ENCODE results near the gene FGF14.

FGF14 gene

DNA sequence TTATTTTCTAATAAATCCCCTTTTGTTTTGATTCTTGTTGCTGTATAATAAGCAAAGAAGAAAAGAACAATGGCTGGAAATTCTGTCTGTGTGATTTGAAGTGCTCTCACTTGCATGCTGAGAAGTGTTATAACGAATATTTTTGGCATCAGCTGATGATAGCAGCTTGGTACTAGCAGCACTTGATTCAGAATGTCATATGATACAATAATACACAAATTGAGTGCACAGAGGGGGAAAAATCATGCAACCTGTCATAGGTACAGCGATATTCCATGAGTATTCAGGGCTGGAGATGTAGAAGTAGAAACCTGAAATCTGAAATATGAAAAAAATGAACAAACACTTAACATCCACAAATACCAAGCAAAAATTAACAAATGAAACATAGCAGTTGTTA, 108.1 kb downstream of the FGF14 start:
- Histone ChIP-seq H3K4me1 (ENCODE audit: low read length) (no peaks in the 10 kb centered on the region), H4K20me1 (ENCODE audit: insufficient read depth, low read length) (no peaks in the 10 kb centered on the region), H3K9ac (ENCODE audit: low read length) (no peak overlapping the region), H2AFZ (ENCODE audit: low read depth, low read length) (no peak overlapping the region), H3K79me2 (ENCODE audit: low read length) (no peaks in the 10 kb centered on the region), H3K36me3 (replicated peaks; ENCODE audit: low read depth, low read length) (no peaks in the 10 kb centered on the region), H3K27me3 (ENCODE audit: low read depth, low read length) (no peaks in the 10 kb centered on the region), H3K4me2 (ENCODE audit: low read length) (no peak overlapping the region), H3K9me3 (ENCODE audit: insufficient read depth, low read length) (no peaks in the 10 kb centered on the region), H3K27ac (ENCODE audit: low read length) (no peak overlapping the region), H3K4me3 (ENCODE audit: low read length) (no peak overlapping the region)
- no peak for TF ChIP-seq EZH2phosphoT487 (IDR thresholded peaks at IDR 0.05; ENCODE audit: low read depth)
- TF ChIP-seq, protein P1, sequence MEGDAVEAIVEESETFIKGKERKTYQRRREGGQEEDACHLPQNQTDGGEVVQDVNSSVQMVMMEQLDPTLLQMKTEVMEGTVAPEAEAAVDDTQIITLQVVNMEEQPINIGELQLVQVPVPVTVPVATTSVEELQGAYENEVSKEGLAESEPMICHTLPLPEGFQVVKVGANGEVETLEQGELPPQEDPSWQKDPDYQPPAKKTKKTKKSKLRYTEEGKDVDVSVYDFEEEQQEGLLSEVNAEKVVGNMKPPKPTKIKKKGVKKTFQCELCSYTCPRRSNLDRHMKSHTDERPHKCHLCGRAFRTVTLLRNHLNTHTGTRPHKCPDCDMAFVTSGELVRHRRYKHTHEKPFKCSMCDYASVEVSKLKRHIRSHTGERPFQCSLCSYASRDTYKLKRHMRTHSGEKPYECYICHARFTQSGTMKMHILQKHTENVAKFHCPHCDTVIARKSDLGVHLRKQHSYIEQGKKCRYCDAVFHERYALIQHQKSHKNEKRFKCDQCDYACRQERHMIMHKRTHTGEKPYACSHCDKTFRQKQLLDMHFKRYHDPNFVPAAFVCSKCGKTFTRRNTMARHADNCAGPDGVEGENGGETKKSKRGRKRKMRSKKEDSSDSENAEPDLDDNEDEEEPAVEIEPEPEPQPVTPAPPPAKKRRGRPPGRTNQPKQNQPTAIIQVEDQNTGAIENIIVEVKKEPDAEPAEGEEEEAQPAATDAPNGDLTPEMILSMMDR (IDR thresholded peaks at IDR 0.05; ENCODE audit: low read depth, low read length): no peak

DNA sequence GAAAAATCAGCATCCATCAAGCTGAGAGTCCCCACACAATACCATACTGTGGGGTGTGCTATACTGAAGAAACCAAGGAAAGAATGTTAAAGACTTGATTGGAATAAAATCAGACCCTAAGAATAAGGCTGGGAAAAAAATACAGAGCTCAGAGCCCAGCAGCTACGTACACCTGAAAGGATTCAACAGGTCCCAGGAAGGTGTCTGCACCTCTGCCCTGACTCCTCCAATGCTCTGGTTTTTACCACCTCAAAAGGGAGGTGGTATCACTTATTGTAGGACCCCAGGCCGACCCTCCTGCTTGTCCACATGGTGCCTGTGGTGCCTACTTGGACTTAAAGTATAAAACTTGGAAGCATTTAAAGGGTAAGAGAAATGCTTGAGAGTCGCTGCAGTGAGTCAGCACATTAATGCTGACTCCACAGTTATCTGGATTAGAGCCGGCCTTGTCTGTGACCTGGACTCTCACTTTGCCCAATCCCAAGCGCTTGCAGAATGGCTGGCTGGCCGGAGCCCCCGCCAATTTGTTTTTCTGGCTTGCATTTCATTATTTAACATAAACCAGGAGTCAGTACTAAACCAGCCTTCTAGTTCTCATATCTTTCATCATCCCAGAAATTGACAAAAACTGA, 110.1 kb downstream of the FGF14 start:
- Histone ChIP-seq H3K4me2 (ENCODE audit: low read length) (no peak overlapping the region), H3K36me3 (replicated peaks; ENCODE audit: low read depth, low read length) (no peaks in the 10 kb centered on the region), H2AFZ (ENCODE audit: low read depth, low read length) (no peak overlapping the region), H3K4me1 (ENCODE audit: low read length) (no peaks in the 10 kb centered on the region), H3K9me3 (ENCODE audit: insufficient read depth, low read length) (no peaks in the 10 kb centered on the region), H3K27ac (ENCODE audit: low read length) (no peak overlapping the region), H3K4me3 (ENCODE audit: low read length) (no peak overlapping the region), H3K9ac (ENCODE audit: low read length) (no peak overlapping the region), H3K79me2 (ENCODE audit: low read length) (no peaks in the 10 kb centered on the region), H4K20me1 (ENCODE audit: insufficient read depth, low read length) (no peaks in the 10 kb centered on the region), H3K27me3 (ENCODE audit: low read depth, low read length) (no peaks in the 10 kb centered on the region)
- TF ChIP-seq, protein P1 (IDR thresholded peaks at IDR 0.05; ENCODE audit: low read depth, low read length): no peak

DNA sequence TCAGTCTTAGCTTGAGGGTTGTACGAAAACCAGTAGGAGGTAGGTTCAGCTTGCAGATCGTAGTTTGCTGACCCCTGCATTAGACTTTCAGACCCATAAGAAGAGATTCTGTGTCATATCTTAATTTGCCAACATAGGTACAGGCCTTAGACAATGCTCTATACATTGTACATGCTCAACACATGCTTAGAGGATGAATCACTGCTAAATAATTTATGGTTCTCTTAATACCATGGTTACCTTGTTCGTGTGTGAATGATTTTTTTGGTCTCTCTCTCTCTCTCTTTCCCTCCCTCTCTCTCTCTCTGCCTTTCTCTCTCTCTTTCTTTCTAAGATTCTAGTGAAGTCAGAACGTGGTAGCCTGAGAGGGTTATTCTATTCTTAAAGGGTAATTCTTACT, 112.2 kb downstream of the FGF14 start:
- H4K20me1 ChIP-seq (ENCODE audit: insufficient read depth, low read length): no peaks in the 10 kb centered on the region
- H3K36me3 ChIP-seq (replicated peaks; ENCODE audit: low read depth, low read length): no peaks in the 10 kb centered on the region
- no peaks in the 10 kb centered on the region for H3K9me3 ChIP-seq (ENCODE audit: insufficient read depth, low read length)
- H3K4me1 ChIP-seq (ENCODE audit: low read length): no peaks in the 10 kb centered on the region
- TF ChIP-seq, protein P1 (IDR thresholded peaks at IDR 0.05; ENCODE audit: low read depth, low read length): no peak
- no peak for TF ChIP-seq EZH2phosphoT487 (IDR thresholded peaks at IDR 0.05; ENCODE audit: low read depth)
- no peaks in the 10 kb centered on the region for H3K79me2 ChIP-seq (ENCODE audit: low read length)
- H3K9ac ChIP-seq (ENCODE audit: low read length): no peak overlapping the region
- H3K27ac ChIP-seq (ENCODE audit: low read length): no peak overlapping the region
- no peak overlapping the region for H3K4me3 ChIP-seq (ENCODE audit: low read length)
- H2AFZ ChIP-seq (ENCODE audit: low read depth, low read length): no peak overlapping the region
- no peak overlapping the region for H3K4me2 ChIP-seq (ENCODE audit: low read length)
- H3K27me3 ChIP-seq (ENCODE audit: low read depth, low read length): no peaks in the 10 kb centered on the region

DNA sequence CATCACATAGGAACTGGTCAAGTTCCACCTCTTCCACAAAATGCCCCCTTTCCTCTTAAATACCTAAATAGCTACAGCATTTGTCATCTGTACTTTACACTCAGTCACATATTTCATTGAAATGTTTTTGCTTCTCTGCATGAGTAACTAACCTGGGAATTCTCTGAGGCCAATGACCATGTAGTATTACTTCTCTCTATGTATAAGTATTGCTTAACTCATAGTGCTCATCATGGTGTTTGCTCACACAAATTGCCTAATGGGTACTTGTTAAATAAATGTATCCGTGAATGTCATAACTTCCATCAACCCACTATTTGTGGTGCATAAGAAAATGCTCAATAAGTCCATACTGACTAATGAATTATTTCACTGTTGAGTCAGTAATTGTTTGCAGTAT, 115.5 kb downstream of the FGF14 start:
- no peak overlapping the region for H3K9ac ChIP-seq (ENCODE audit: low read length)
- TF ChIP-seq EZH2phosphoT487 (IDR thresholded peaks at IDR 0.05; ENCODE audit: low read depth): no peak
- TF ChIP-seq, protein P1 (IDR thresholded peaks at IDR 0.05; ENCODE audit: low read depth, low read length): no peak
- H3K36me3 ChIP-seq (replicated peaks; ENCODE audit: low read depth, low read length): no peaks in the 10 kb centered on the region
- H3K4me1 ChIP-seq (ENCODE audit: low read length): no peaks in the 10 kb centered on the region
- H4K20me1 ChIP-seq (ENCODE audit: insufficient read depth, low read length): no peaks in the 10 kb centered on the region
- no peak overlapping the region for H3K4me3 ChIP-seq (ENCODE audit: low read length)
- H3K9me3 ChIP-seq (ENCODE audit: insufficient read depth, low read length): no peaks in the 10 kb centered on the region
- H3K27me3 ChIP-seq (ENCODE audit: low read depth, low read length): no peaks in the 10 kb centered on the region
- no peak overlapping the region for H2AFZ ChIP-seq (ENCODE audit: low read depth, low read length)
- H3K79me2 ChIP-seq (ENCODE audit: low read length): no peaks in the 10 kb centered on the region
- no peak overlapping the region for H3K4me2 ChIP-seq (ENCODE audit: low read length)
- no peak overlapping the region for H3K27ac ChIP-seq (ENCODE audit: low read length)
